OCI-LY1 (cell line): ENCODE results near the gene TMEM9B.
"Not testable (repeated sequence)": the region's sequence is repeated elsewhere in the genome, so short reads cannot be mapped to it uniquely, and the experiment has no call there.

ENCODE experiments used
- EZH2 ChIP-seq: fragments of 200-600 bp; sonication (generic), shearing (Covaris generic); IDR thresholded peaks from 2 replicates; pipeline ENCODE4 v1.8.0; 2017; ENCODE audit warnings: borderline replicate concordance, mixed run types, mild to moderate bottlenecking, antibody characterized with exemption, low read length, moderate library complexity, mixed read lengths
- TF ChIP-seq, protein P1 (sequence below): fragments of 200-600 bp; sonication (generic), shearing (Covaris generic); IDR thresholded peaks from 2 replicates; pipeline ENCODE4 v1.5.1; 2017; ENCODE audit warnings: mild to moderate bottlenecking, antibody characterized with exemption, low read length, moderate library complexity, mixed read lengths

- TF ChIP-seq, protein P1, sequence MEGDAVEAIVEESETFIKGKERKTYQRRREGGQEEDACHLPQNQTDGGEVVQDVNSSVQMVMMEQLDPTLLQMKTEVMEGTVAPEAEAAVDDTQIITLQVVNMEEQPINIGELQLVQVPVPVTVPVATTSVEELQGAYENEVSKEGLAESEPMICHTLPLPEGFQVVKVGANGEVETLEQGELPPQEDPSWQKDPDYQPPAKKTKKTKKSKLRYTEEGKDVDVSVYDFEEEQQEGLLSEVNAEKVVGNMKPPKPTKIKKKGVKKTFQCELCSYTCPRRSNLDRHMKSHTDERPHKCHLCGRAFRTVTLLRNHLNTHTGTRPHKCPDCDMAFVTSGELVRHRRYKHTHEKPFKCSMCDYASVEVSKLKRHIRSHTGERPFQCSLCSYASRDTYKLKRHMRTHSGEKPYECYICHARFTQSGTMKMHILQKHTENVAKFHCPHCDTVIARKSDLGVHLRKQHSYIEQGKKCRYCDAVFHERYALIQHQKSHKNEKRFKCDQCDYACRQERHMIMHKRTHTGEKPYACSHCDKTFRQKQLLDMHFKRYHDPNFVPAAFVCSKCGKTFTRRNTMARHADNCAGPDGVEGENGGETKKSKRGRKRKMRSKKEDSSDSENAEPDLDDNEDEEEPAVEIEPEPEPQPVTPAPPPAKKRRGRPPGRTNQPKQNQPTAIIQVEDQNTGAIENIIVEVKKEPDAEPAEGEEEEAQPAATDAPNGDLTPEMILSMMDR: not testable (repeated sequence)
- TF ChIP-seq EZH2: not testable (repeated sequence)
Observed at GRCh38 chr11:8986772-8987171, 22.5 kb upstream of the TMEM9B start.
